ENCODE measurements around the gene CLIC6.

DNA sequence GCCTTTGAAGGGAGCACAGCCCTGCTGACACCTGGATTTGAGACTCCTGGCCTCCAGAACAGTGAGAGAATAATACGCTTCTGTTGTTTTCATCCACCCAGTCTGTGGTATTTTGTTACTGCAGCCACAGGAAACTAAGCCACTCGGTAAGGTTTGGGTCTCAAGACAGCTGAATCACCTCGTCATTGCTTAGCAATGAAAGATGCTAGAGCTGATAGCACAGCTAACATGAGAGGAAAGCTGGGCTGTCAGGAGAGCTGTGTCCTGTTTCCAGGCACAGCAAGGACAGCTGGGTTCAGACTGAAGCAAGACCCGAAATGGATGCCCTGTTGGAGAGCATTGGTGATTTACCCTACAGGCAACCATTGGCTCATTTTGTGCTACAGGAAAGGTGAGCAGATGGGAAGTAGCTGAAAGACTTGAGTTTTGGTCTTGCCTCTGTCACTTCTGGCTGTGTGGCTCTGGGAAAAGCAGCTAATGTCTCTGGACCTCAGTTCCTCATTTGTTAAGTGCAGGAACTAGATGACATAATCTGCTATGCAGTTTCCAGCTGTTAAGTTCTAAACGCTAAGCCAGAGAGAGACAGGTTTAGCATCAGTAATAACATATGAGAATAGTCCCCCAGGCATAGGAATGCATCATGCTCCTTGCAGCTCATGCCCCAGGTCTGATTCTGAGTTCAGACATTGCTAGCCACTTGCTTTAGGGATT, 58.0 kb downstream of the CLIC6 start:
- TF ChIP-seq SP7 (tag by site-specific recombination; IDR thresholded peaks at IDR 0.05) (no peak), ZNF768 (tag by site-specific recombination; IDR thresholded peaks at IDR 0.05) (no peak), CTCF (tag by site-specific recombination; IDR thresholded peaks at IDR 0.05) (no peak), ZNF174 (tag by site-specific recombination; IDR thresholded peaks at IDR 0.05) (no peak), ZNF571 (tag by site-specific recombination; IDR thresholded peaks at IDR 0.05) (no peak), ZBTB20 (tag by site-specific recombination; IDR thresholded peaks at IDR 0.05) (no peak)

All from HEK293 (cell line).